Activated effector memory CD4-positive, alpha-beta T cell treated with anti-CD3 and anti-CD28 coated beads, Interleukin-2, amount 50 U/mL, for 16 hours (primary cell): ENCODE measurements around the gene PRR30.

Source experiments
- DNase-seq: peaks from one replicate; pipeline ENCODE4 v3.0.0-alpha.2; 2020

Gene PRR30

GRCh38 chr2:27095745-27096651 lies 43.2 kb downstream of the PRR30 start:
- DNase-seq: peak; percentile 75

GRCh38 chr2:27095427-27095744 lies 43.8 kb downstream of the PRR30 start:
- DNase-seq: no peak

- DNase-seq: no peak
Measured at GRCh38 chr2:27094353-27094984, 44.7 kb downstream of the PRR30 start.

- DNase-seq: no peak
Measured at GRCh38 chr2:27093430-27094352, 45.5 kb downstream of the PRR30 start.

- DNase-seq: no peak
Measured at GRCh38 chr2:27092696-27093429, 46.3 kb downstream of the PRR30 start.

- no peak for DNase-seq
Measured at GRCh38 chr2:27091746-27092695, 47.2 kb downstream of the PRR30 start.

GRCh38 chr2:27089111-27089954 lies 49.9 kb downstream of the PRR30 start:
- DNase-seq: no peak

- no peak for DNase-seq
Measured at GRCh38 chr2:27088634-27089033, 50.6 kb downstream of the PRR30 start.

GRCh38 chr2:27087823-27088410 lies 51.3 kb downstream of the PRR30 start:
- DNase-seq: no peak
